SH-SY5Y (cell line): ENCODE results near the gene LEPR.

Experiments
- GATA2 ChIP-seq: IDR thresholded peaks from 2 replicates; pipeline ENCODE4 v1.6.1; 2011; ENCODE audit warnings: mild to moderate bottlenecking, low read depth, low read length
- GATA3 ChIP-seq: IDR thresholded peaks from 2 replicates; pipeline ENCODE4 v1.6.1; 2011; ENCODE audit warnings: low read depth, mild to moderate bottlenecking, low read length, moderate library complexity

GRCh38 chr1:65420590-65421350 lies at the start of gene LEPR, which contains the start of gene LEPROT:
- TF ChIP-seq GATA2: no peak
- TF ChIP-seq GATA3: no peak
